NB4 (cell line): ENCODE measurements around the gene NHEJ1.

Experiments used
- CTCF ChIP-seq: IDR thresholded peaks from one replicate; pipeline ENCODE4 v1.5.1; 2012; ENCODE audit warnings: low read depth, low read length
- MAX ChIP-seq: IDR thresholded peaks from 2 replicates; pipeline ENCODE4 v1.6.1; 2011; ENCODE audit warnings: low read depth, low read length
- POLR2A ChIP-seq: IDR thresholded peaks from 2 replicates; pipeline ENCODE4 v1.6.1; 2011; ENCODE audit warnings: mild to moderate bottlenecking; ENCODE audit not compliant: insufficient read length; ENCODE audit errors: extremely low read depth

- no peak for TF ChIP-seq CTCF
- TF ChIP-seq POLR2A: no peak
- TF ChIP-seq MAX: no peak
These were observed 72.8 kb downstream of the NHEJ1 start for GRCh38 chr2:219087848-219088247.
